ENCODE measurements around the gene SLC45A1.

SLC45A1 gene

GRCh38 chr1:8352886-8353785 lies 35.2 kb downstream of the SLC45A1 start:
- DNase-seq (ENCODE audit: low read depth in 2 of 2) = no peak

- no peak for DNase-seq (ENCODE audit: low read depth in 2 of 2)
Observed at GRCh38 chr1:8354038-8354437, 36.1 kb downstream of the SLC45A1 start.

GRCh38 chr1:8355439-8356255 lies 37.7 kb downstream of the SLC45A1 start:
- DNase-seq (ENCODE audit: low read depth in 2 of 2) = no peak

- no peak for DNase-seq (ENCODE audit: low read depth in 2 of 2)
Observed at GRCh38 chr1:8356256-8357209, 38.6 kb downstream of the SLC45A1 start.

- DNase-seq (ENCODE audit: low read depth in 2 of 2) = no peak
Observed at GRCh38 chr1:8357329-8358101, 39.6 kb downstream of the SLC45A1 start.

- no peak for DNase-seq (ENCODE audit: low read depth in 2 of 2)
Observed at GRCh38 chr1:8358241-8358896, 40.5 kb downstream of the SLC45A1 start.

GRCh38 chr1:8358897-8359616 lies 41.1 kb downstream of the SLC45A1 start:
- DNase-seq (ENCODE audit: low read depth in 2 of 2) = no peak

- DNase-seq (ENCODE audit: low read depth in 2 of 2) = no peak
Observed at GRCh38 chr1:8359617-8360481, 41.9 kb downstream of the SLC45A1 start.

- no peak for DNase-seq (ENCODE audit: low read depth in 2 of 2)
Observed at GRCh38 chr1:8360493-8361197, 42.7 kb downstream of the SLC45A1 start.

GRCh38 chr1:8361198-8361849 lies 43.4 kb downstream of the SLC45A1 start:
- DNase-seq (ENCODE audit: low read depth in 2 of 2) = no peak

- DNase-seq (ENCODE audit: low read depth in 2 of 2) = no peak
Observed at GRCh38 chr1:8362701-8363101, 44.8 kb downstream of the SLC45A1 start.

GRCh38 chr1:8363186-8363766 lies 45.4 kb downstream of the SLC45A1 start:
- DNase-seq (ENCODE audit: low read depth in 2 of 2) = no peak

GRCh38 chr1:8363767-8364301 lies 45.9 kb downstream of the SLC45A1 start:
- no peak for DNase-seq (ENCODE audit: low read depth in 2 of 2)

GRCh38 chr1:8364528-8365442 lies 46.9 kb downstream of the SLC45A1 start:
- DNase-seq (ENCODE audit: low read depth in 2 of 2) = no peak

- no peak for DNase-seq (ENCODE audit: low read depth in 2 of 2)
Observed at GRCh38 chr1:8365661-8366362, 47.9 kb downstream of the SLC45A1 start.
